ENCODE data around the gene DNAL1.

DNA sequence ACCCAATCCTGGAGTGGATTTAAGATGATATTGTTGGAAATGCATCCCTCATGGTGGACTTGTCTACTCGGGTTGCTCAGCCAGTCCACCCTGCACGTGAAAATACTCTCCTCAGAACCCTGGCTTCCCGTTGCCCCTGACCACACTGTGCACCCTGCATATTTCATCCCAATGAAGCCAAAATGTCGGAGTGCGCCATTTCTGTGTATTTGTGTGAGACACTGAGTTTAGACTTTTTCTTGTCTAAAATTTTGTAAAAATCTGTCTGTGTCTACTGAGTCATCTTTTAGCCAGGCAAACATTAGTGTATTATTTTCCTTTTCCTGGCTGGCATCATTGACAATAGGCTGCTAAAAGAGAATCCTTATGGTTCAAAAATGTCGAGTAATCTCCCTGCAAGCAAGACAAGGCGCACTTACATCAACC is 69.9 kb downstream of the DNAL1 start:
- TF ChIP-seq SUZ12 (IDR thresholded peaks at IDR 0.05), result no peak
- TF ChIP-seq FOXK2 (IDR thresholded peaks at IDR 0.05), result no peak
- no peak for TF ChIP-seq ELF4 (IDR thresholded peaks at IDR 0.05)
- TF ChIP-seq HDGF (IDR thresholded peaks at IDR 0.05; ENCODE audit: borderline replicate concordance), result no peak
- TF ChIP-seq SP1 (IDR thresholded peaks at IDR 0.05), result no peak
- no peak for TF ChIP-seq FOXA1 (IDR thresholded peaks at IDR 0.05)
- TF ChIP-seq BHLHE40 (IDR thresholded peaks at IDR 0.05; ENCODE audit: borderline replicate concordance), result no peak
